ENCODE results near the gene NCBP2L.
A peak's percentile ranks its signal among the peaks of the same experiment; 100 is the strongest.
"Not testable (repeated sequence)": the region's sequence is repeated elsewhere in the genome, so short reads cannot be mapped to it uniquely, and the experiment has no call there.

Gene NCBP2L

GRCh38 chrX:107753187-107753586 is 24.3 kb upstream of the NCBP2L start:
- DNase-seq, result no peak

- DNase-seq, result no peak
Measured at GRCh38 chrX:107755721-107756120, 21.8 kb upstream of the NCBP2L start.

- DNase-seq, result no peak
Measured at GRCh38 chrX:107758231-107758766, 19.2 kb upstream of the NCBP2L start.

- no peak for DNase-seq
Measured at GRCh38 chrX:107760304-107761077, 17.0 kb upstream of the NCBP2L start.

GRCh38 chrX:107763647-107764046 is 13.9 kb upstream of the NCBP2L start:
- DNase-seq, result no peak

- DNase-seq, result no peak
Measured at GRCh38 chrX:107764845-107765608, 12.5 kb upstream of the NCBP2L start.

GRCh38 chrX:107766470-107767150 is 10.9 kb upstream of the NCBP2L start:
- no peak for DNase-seq

- DNase-seq, result no peak
Measured at GRCh38 chrX:107768051-107768450, 9.5 kb upstream of the NCBP2L start.

GRCh38 chrX:107769581-107770317 is 7.8 kb upstream of the NCBP2L start:
- no peak for DNase-seq

- no peak for DNase-seq
Measured at GRCh38 chrX:107773206-107773605, 4.3 kb upstream of the NCBP2L start.

GRCh38 chrX:107773906-107774435 is 3.6 kb upstream of the NCBP2L start:
- no peak for DNase-seq

- peak; percentile 16 for DNase-seq
Measured at GRCh38 chrX:107775000-107775733, 2.4 kb upstream of the NCBP2L start.

- peak; percentile 58 for DNase-seq
Measured at GRCh38 chrX:107775734-107776511, 1.6 kb upstream of the NCBP2L start, which contains the start of gene TSC22D3. TSC22D3 (minus strand) TSS chrX:107775787; CDS start chrX:107775419, 368 bp downstream.

GRCh38 chrX:107776649-107777535 is 641 bp upstream of the NCBP2L start:
- DNase-seq, result peak; percentile 82

- no peak for DNase-seq
Measured at GRCh38 chrX:107780525-107780924, 3.0 kb downstream of the NCBP2L start.

- DNase-seq, result no peak
Measured at GRCh38 chrX:107787827-107788226, 10.3 kb downstream of the NCBP2L start.

GRCh38 chrX:107804427-107804826 is 26.9 kb downstream of the NCBP2L start:
- no peak for DNase-seq

- no peak for DNase-seq
Measured at GRCh38 chrX:107805179-107805578, 27.6 kb downstream of the NCBP2L start.

- DNase-seq, result not testable (repeated sequence)
Measured at GRCh38 chrX:107810053-107810452, 32.5 kb downstream of the NCBP2L start.
